GM12864 (cell line): ENCODE results near the gene RMND5A.
A peak's percentile ranks its signal among the peaks of the same experiment; 100 is the strongest.

Experiments used
- DNase-seq: peaks from one replicate; pipeline ENCODE4 v3.0.0-alpha.2; 2011; ENCODE audit warnings: low read depth
- H3K4me3 ChIP-seq: 2 replicates; pipeline ENCODE4 v1.5.1; 2011; ENCODE audit warnings: mild to moderate bottlenecking, low read depth, low read length, control low read depth
- CTCF ChIP-seq: IDR thresholded peaks from 2 replicates; pipeline ENCODE4 v1.5.1; 2011; ENCODE audit warnings: low read depth, mild to moderate bottlenecking, moderate library complexity, low read length, control low read depth, inconsistent platforms; ENCODE audit errors: missing control alignments

RMND5A gene

GRCh38 chr2:86807133-86807467 is 87.0 kb downstream of the RMND5A start:
- no peak for DNase-seq
- no peak for TF ChIP-seq CTCF
- H3K4me3 ChIP-seq = peak overlapping the region; percentile 42; the same call in 1 of the 2 replicates

- H3K4me3 ChIP-seq = peak overlapping the region; percentile 42
- TF ChIP-seq CTCF = no peak
- no peak for DNase-seq
Measured at GRCh38 chr2:86807468-86808275, 87.6 kb downstream of the RMND5A start.

GRCh38 chr2:86808315-86809161 is 88.4 kb downstream of the RMND5A start:
- TF ChIP-seq CTCF = peak; percentile 92
- H3K4me3 ChIP-seq = no peak overlapping the region; the same call in 1 of the 2 replicates
- peak; percentile 59 for DNase-seq

GRCh38 chr2:86809481-86810121 is 89.5 kb downstream of the RMND5A start:
- TF ChIP-seq CTCF = no peak
- no peak overlapping the region for H3K4me3 ChIP-seq
- DNase-seq = no peak

GRCh38 chr2:86815611-86816010 is 95.5 kb downstream of the RMND5A start:
- no peak for DNase-seq
- TF ChIP-seq CTCF = no peak

GRCh38 chr2:86818114-86818801 is 98.2 kb downstream of the RMND5A start:
- no peak overlapping the region for H3K4me3 ChIP-seq
- no peak for DNase-seq
- no peak for TF ChIP-seq CTCF

More at GRCh38 chr2:86815611-86816010, 95.5 kb downstream of the RMND5A start:
- H3K4me3 ChIP-seq = no peak overlapping the region
